ENCODE data around the gene DENND2D. TPM values are rescaled to one million over a fixed set of nuclear protein-coding genes. Genes with fewer than 3 reads are reported as not detected.

DENND2D gene
- polyA plus RNA-seq, 1 experiment = 1.3 TPM

DNA sequence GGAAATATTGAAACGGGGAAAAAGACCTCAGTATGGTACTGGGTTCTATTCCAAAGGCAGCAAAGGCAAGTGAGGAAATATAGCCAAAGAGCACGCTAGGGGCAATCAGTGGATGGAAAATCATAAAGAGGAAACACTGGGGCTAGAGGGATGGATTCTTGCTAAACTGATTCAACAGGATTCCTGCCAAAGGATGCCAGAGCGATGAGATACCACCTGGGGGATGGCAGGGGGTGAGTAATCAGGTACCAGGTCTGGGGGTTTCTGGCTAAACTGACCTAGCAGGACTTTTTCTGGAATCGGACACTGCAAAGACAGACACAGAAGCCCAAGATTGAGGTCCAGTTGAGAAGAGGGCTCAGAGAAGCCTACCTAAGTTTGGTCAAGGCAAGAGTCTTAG, 33.8 kb upstream of the DENND2D start:
- POLR2A ChIA-PET = no interaction called here
- CTCF ChIA-PET = no interaction called here
- DNase-seq (ENCODE audit: low read depth, low spot score) = no peak
- H3K27ac ChIP-seq (ENCODE audit: low read depth, low read length) = no peak overlapping the region
- no peaks in the 10 kb centered on the region for H3K9me3 ChIP-seq (ENCODE audit: control insufficient read depth, insufficient read depth, low read length)
- no peak overlapping the region for H3K4me3 ChIP-seq (ENCODE audit: low read depth, low read length)
- peaks cover 4% of the 10 kb centered on the region for H3K27me3 ChIP-seq (ENCODE audit: control insufficient read depth, insufficient read depth, low read length)
- TF ChIP-seq CTCF (IDR thresholded peaks at IDR 0.05; ENCODE audit: low read depth, low read length) = no peak

GRCh38 chr1:111232134-111232533, 31.7 kb upstream of the DENND2D start:
- Histone ChIP-seq H3K9me3 (ENCODE audit: control insufficient read depth, insufficient read depth, low read length) (no peaks in the 10 kb centered on the region), H3K4me3 (ENCODE audit: low read depth, low read length) (no peak overlapping the region), H3K27me3 (ENCODE audit: control insufficient read depth, insufficient read depth, low read length) (no peaks in the 10 kb centered on the region), H3K27ac (ENCODE audit: low read depth, low read length) (no peak overlapping the region)
- TF ChIP-seq CTCF (IDR thresholded peaks at IDR 0.05; ENCODE audit: low read depth, low read length) = no peak
- CTCF ChIA-PET = interaction anchor here (0.8 to 1.1 kb wide), 2 partner anchors 11 to 201 kb away, joined by 3 read pairs; no protein-coding TSS in a partner anchor
- no peak for DNase-seq (ENCODE audit: low read depth, low spot score)
- POLR2A ChIA-PET = no interaction called here

- CTCF ChIA-PET = interaction anchor here (1.0 to 1.5 kb wide), 2 partner anchors 9 to 172 kb away, joined by 3 to 9 read pairs; no protein-coding TSS in a partner anchor
- Histone ChIP-seq H3K27ac (ENCODE audit: low read depth, low read length) (peak overlapping the region; percentile 67), H3K27me3 (ENCODE audit: control insufficient read depth, insufficient read depth, low read length) (no peaks in the 10 kb centered on the region), H3K9me3 (ENCODE audit: control insufficient read depth, insufficient read depth, low read length) (no peaks in the 10 kb centered on the region), H3K4me3 (ENCODE audit: low read depth, low read length) (no peak overlapping the region)
- no peak for DNase-seq (ENCODE audit: low read depth, low spot score)
- POLR2A ChIA-PET = no interaction called here
- TF ChIP-seq CTCF (IDR thresholded peaks at IDR 0.05; ENCODE audit: low read depth, low read length) = no peak
Measured at GRCh38 chr1:111228748-111229126, 28.3 kb upstream of the DENND2D start.

GRCh38 chr1:111227851-111228747, 27.7 kb upstream of the DENND2D start:
- POLR2A ChIA-PET = interaction anchor here (1.3 kb wide), 1 partner anchor 37 kb away, joined by 3 read pairs; no protein-coding TSS in a partner anchor
- peak; percentile 59 for DNase-seq (ENCODE audit: low read depth, low spot score)
- Histone ChIP-seq H3K27ac (ENCODE audit: low read depth, low read length) (peak overlapping the region; percentile 67), H3K27me3 (ENCODE audit: control insufficient read depth, insufficient read depth, low read length) (no peaks in the 10 kb centered on the region), H3K9me3 (ENCODE audit: control insufficient read depth, insufficient read depth, low read length) (no peaks in the 10 kb centered on the region), H3K4me3 (ENCODE audit: low read depth, low read length) (no peak overlapping the region)
- TF ChIP-seq CTCF (IDR thresholded peaks at IDR 0.05; ENCODE audit: low read depth, low read length) = no peak
- CTCF ChIA-PET = interaction anchor here (0.6 to 1.5 kb wide), 3 partner anchors 9 to 428 kb away, joined by 3 to 9 read pairs (median 3); no protein-coding TSS in a partner anchor

GRCh38 chr1:111227434-111227833, 27.0 kb upstream of the DENND2D start, which contains the start of gene CHI3L2:
CHI3L2 (plus strand) TSS chr1:111227713; CDS start chr1:111227730, 17 bp downstream.
- no peak for DNase-seq (ENCODE audit: low read depth, low spot score)
- Histone ChIP-seq H3K27ac (ENCODE audit: low read depth, low read length) (peak within 1 kb of the TSS; percentile 67), H3K9me3 (ENCODE audit: control insufficient read depth, insufficient read depth, low read length) (no peaks in the 10 kb centered on the region), H3K4me3 (ENCODE audit: low read depth, low read length) (no peak within 1 kb of the TSS), H3K27me3 (ENCODE audit: control insufficient read depth, insufficient read depth, low read length) (no peaks in the 10 kb centered on the region)
- no peak for TF ChIP-seq CTCF (IDR thresholded peaks at IDR 0.05; ENCODE audit: low read depth, low read length)
- ChIA-PET CTCF (no interaction called here), POLR2A (interaction anchor here (1.3 kb wide), 1 partner anchor 36 kb away, joined by 3 read pairs; no protein-coding TSS in a partner anchor)

Measured in AG04450 (cell line).